Thoracic aorta (tissue), 2 donors: Measurements from ENCODE around the gene FPGS. TPM values are rescaled to one million over a fixed set of nuclear protein-coding genes. Genes with fewer than 3 reads are reported as not detected.
"Not testable (repeated sequence)": the region's sequence is repeated elsewhere in the genome, so short reads cannot be mapped to it uniquely, and the experiment has no call there.

Experiments
- ATAC-seq: fragments of 150-250 bp; one replicate; pipeline ENCODE4 v1.8.0; 2017; ENCODE audit warnings: low read depth; ENCODE audit not compliant: insufficient number of reproducible peaks, low FRiP score
- DNase-seq: peaks from one replicate; pipeline ENCODE4 v3.0.0-alpha.2; 2020; ENCODE audit warnings: low spot score
- H3K27ac ChIP-seq, 2 donors: fragments of 200-600 bp; sonication (generic); 1 replicate in 1 of 2; 2 replicates in 1 of 2; pipeline ENCODE4 v1.5.1; 2016; ENCODE audit warnings: mild to moderate bottlenecking in 2 of 2, moderate library complexity in 2 of 2
- H3K27me3 ChIP-seq: fragments of 200-600 bp; sonication (generic); replicated peaks from 2 replicates; pipeline ENCODE4 v1.6.0; 2016; ENCODE audit warnings: mild to moderate bottlenecking; ENCODE audit not compliant: insufficient read depth
- H3K36me3 ChIP-seq: fragments of 200-600 bp; sonication (generic); one replicate; pipeline ENCODE4 v1.5.1; 2016
- H3K4me1 ChIP-seq, 2 donors: fragments of 200-600 bp; sonication (generic); 1 replicate in 1 of 2; 2 replicates in 1 of 2; pipeline versions ENCODE4 v1.5.1 to v1.6.0; 2016; ENCODE audit warnings: low read depth in 2 of 2, mild to moderate bottlenecking in 1 of 2; ENCODE audit not compliant: control insufficient read depth in 1 of 2
- H3K4me3 ChIP-seq: fragments of 200-600 bp; sonication (generic); 2 replicates; pipeline ENCODE4 v1.5.1; 2016; ENCODE audit warnings: mild to moderate bottlenecking
- H3K9me3 ChIP-seq: fragments of 200-600 bp; sonication (generic); 2 replicates; pipeline ENCODE4 v1.5.1; 2016
- total RNA-seq, 2 donors: library from RNA; depleted of rRNA; stranded (reverse); fragments of >200 nt; gene quantifications; one replicate each; pipeline versions ENCODE4 v1.1.0 to v1.2.3, GENCODE V29; 2016
- TF ChIP-seq, protein P1 (sequence below): fragments of 200-600 bp; sonication (generic); IDR thresholded peaks from one replicate; pipeline ENCODE4 v1.5.1; 2019; ENCODE audit warnings: antibody characterized with exemption

The FPGS gene
- total RNA-seq, 2 donors from 2014 or later: 119 to 136 TPM

DNA sequence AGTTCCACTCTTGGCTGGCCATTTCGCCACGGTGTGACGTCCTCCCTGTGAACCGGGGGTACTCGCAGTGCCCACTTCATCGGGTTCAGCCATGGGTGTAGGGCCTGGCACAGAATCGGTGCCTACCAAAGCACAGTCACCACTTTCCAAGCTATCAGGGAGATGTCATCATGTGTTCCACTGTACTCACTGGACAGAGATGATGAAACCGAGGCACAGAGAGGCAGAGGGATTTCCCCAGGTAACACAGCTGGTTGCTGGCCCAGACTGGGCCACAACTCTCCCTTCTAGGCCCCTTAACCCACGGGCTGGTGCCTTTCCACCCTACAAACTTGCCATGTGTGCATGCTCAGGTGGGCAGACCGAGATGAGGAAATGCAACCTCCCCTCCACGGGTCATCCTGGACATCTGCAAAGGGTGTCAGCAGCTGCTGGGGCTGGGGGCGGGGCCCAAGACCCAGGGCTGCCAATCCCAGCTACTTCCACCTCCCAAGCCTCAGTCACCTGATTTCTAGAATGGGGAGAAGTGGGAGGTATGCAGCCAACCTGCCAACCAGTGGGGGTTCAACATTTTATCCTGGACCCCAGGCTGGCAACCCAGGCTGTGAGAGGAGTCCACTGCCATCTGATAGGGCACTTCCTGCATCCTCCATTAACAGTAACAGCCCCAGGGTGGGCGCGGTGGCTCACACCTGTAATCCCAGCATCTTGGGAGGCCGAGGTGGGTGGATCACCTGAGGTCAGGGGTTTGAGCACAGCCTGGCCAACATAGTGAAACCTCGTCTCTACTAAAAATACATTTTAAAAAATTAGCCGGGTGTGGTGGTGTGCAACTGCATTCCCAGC, 23.3 kb upstream of the FPGS start:
- H3K4me1 ChIP-seq: no peaks in the 10 kb centered on the region
- no peaks in the 10 kb centered on the region for H3K36me3 ChIP-seq
- no peak for ATAC-seq
- TF ChIP-seq, protein P1, sequence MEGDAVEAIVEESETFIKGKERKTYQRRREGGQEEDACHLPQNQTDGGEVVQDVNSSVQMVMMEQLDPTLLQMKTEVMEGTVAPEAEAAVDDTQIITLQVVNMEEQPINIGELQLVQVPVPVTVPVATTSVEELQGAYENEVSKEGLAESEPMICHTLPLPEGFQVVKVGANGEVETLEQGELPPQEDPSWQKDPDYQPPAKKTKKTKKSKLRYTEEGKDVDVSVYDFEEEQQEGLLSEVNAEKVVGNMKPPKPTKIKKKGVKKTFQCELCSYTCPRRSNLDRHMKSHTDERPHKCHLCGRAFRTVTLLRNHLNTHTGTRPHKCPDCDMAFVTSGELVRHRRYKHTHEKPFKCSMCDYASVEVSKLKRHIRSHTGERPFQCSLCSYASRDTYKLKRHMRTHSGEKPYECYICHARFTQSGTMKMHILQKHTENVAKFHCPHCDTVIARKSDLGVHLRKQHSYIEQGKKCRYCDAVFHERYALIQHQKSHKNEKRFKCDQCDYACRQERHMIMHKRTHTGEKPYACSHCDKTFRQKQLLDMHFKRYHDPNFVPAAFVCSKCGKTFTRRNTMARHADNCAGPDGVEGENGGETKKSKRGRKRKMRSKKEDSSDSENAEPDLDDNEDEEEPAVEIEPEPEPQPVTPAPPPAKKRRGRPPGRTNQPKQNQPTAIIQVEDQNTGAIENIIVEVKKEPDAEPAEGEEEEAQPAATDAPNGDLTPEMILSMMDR: no peak
- H3K27me3 ChIP-seq: no peaks in the 10 kb centered on the region
- no peak for DNase-seq
- H3K9me3 ChIP-seq: no peaks in the 10 kb centered on the region
- no peak overlapping the region for H3K4me3 ChIP-seq
- H3K27ac ChIP-seq: peak overlapping the region in 1 of 2 donors; percentile 20

DNA sequence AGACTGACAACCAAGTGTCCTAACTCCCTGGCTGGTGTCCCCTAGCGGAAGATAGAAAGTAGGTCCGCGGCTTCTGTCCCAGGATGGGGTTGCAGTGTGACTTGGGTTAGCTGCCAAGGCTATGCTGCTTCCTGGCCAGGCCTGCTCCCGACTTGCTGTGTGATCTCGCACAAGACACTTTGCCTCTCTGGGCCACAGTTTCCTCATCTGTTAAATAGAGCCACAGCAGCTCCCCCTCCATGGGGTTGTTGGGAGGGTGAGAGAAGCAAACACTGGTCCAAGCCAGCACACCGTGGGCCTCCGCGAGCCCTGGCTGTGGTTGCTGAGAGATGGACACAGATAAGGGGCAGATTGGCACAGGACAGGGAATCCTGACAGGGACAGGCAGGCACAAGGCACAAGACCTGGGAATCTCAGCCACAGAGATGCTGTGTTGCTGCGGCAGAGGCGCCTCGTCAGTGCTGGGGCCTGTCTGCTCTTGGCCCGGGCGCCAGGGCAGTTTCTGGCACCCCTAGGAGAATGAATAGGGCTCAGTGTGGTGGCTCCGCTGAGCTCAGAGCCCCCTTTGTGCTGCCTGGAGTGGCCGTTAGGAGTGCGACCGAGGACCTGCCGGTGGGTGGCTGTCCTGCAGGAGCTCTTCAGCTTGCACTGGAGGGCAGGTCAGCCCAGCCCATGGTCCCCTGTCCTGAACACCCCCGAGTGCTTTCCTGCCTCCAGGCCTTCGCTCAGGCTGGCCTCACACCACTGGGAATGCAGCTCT, 22.4 kb upstream of the FPGS start:
- H3K27me3 ChIP-seq: no peaks in the 10 kb centered on the region
- no peak for DNase-seq
- TF ChIP-seq, protein P1: no peak
- no peaks in the 10 kb centered on the region for H3K36me3 ChIP-seq
- H3K27ac ChIP-seq: no peak overlapping the region
- H3K4me1 ChIP-seq: peaks cover 0 to 4% of the 10 kb centered on the region in 2 donors
- no peak for ATAC-seq
- H3K4me3 ChIP-seq: no peak overlapping the region
- no peaks in the 10 kb centered on the region for H3K9me3 ChIP-seq

DNA sequence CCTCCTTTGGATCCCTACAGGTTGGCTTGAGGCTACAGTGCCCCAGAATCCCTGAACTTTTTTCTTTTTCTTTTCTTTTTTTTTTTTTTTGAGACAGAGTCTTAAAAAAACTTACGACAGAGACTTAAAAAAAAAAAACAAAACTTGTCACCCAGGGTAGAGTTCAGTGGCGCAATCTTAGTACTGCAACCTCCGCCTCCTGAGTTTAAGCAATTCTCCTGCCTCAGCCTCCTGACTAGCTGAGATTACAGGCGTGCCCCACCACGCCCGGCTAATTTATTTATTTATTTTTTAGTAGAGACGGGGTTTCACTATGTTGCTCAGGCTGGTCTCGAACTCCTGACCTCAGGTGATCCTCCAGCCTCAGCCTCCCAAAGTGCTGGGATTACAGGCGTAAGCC, 21.8 kb upstream of the FPGS start:
- not testable (repeated sequence) for DNase-seq, ATAC-seq, H3K27ac ChIP-seq, H3K36me3 ChIP-seq, H3K4me3 ChIP-seq, H3K4me1 ChIP-seq, H3K9me3 ChIP-seq, H3K27me3 ChIP-seq

DNA sequence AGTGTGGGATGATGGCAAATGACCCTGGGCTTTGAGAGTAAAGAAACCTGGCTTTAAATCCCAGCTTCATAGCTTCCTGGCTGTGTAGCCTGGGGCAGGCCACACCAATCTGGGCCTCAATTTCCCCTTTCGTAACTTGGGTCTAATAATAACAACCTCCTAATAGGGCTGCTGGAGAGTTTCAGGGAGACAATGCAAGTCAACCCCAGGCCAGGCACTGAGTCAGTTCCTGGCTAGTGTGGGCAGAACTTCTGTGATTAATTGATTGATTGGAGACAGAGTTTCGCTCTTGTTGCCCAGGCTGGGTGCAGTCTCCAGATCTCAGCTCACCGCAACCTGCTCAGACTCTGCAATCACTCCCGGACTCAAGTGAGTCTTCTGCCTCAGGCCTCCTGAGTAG, 20.9 kb upstream of the FPGS start:
- Histone ChIP-seq H3K4me3 (no peak overlapping the region), H3K4me1 (peaks cover 0 to 9% of the 10 kb centered on the region in 2 donors), H3K36me3 (no peaks in the 10 kb centered on the region), H3K9me3 (no peaks in the 10 kb centered on the region), H3K27ac (no peak overlapping the region), H3K27me3 (no peaks in the 10 kb centered on the region)
- no peak for ATAC-seq
- no peak for DNase-seq
- TF ChIP-seq, protein P1: no peak

DNA sequence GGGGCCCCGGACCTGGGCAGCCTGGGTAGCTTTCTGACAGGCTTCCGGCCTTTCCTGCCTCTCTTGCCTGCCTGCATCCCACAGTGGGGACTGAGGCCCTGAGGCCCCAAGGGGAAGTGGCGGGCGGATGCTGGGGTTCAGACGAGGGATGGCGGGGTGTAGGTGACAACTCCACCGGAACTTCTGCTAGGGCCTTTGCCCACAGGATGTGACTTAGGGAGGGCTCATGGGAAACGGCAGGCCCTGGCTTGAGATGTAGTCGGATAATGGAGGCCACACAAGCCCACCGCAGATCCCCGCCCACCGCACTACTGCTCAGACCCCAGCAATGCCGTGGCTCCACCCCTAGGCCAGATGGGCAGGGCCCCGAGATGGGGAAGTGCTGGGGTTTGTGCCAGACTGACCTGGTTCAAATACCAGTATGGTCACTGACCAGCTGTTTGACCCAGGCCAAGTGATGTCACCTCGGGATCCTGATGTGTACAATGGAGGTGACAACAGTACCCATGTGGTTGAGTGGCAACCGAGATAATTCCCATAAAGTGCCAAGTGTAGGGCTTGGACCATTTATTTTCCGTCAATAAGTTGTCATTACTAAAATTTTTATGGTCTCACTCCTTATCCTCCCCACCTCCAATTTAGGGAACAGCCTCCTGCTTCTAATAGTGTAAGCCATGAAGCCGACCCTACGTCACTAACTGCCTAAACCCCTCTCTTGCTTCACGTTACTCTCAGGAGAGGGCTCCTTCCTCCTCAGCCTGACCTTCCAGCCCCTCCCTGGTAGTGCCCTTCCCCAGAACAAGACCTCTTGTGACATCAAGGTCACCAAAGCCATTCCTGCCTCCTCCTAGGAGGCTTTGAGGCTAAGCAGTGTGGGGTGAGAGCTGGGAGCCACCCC, 19.3 kb upstream of the FPGS start:
- TF ChIP-seq, protein P1: no peak
- H3K36me3 ChIP-seq: peaks cover 12% of the 10 kb centered on the region
- H3K9me3 ChIP-seq: no peaks in the 10 kb centered on the region
- H3K27ac ChIP-seq: peak overlapping the region in 1 of 2 donors; percentile 46
- ATAC-seq (no peak), DNase-seq (no peak)
- H3K4me3 ChIP-seq: no peak overlapping the region
- no peaks in the 10 kb centered on the region for H3K27me3 ChIP-seq
- peaks cover 9 to 24% of the 10 kb centered on the region in 2 donors for H3K4me1 ChIP-seq
